GM18511 (cell line): ENCODE measurements around the gene RPP25.
"Not testable (repeated sequence)": the region's sequence is repeated elsewhere in the genome, so short reads cannot be mapped to it uniquely, and the experiment has no call there.

Experiments used
- ATAC-seq: cut with Tn5 transposase; IDR thresholded peaks from one replicate; pipeline ENCODE4 v1.9.1; 2021; ENCODE audit warnings: mild to moderate bottlenecking, moderate library complexity; ENCODE audit not compliant: unreplicated experiment

The RPP25 gene

DNA sequence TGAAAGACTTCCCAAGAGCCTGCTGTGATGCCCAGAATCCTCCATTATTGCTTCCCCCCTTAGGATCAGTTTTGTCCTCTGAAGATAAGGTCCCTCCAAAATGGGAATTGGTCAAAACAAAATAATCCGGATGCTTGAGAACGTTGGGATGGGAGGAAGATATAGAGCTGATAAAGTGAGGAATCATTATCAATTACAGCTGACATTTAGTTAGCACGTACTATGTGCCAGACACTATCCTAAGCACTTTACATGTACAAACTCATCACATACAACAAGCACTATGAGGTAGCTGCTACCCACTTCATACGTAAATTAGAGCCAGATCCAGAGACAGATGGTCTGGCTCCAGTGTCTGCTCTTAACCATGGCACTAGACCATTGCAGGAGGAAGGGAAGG, 6.6 kb upstream of the RPP25 start:
- no peak for ATAC-seq

- ATAC-seq = no peak
Observed at GRCh38 chr15:74962671-74963070, 6.1 kb upstream of the RPP25 start.

DNA sequence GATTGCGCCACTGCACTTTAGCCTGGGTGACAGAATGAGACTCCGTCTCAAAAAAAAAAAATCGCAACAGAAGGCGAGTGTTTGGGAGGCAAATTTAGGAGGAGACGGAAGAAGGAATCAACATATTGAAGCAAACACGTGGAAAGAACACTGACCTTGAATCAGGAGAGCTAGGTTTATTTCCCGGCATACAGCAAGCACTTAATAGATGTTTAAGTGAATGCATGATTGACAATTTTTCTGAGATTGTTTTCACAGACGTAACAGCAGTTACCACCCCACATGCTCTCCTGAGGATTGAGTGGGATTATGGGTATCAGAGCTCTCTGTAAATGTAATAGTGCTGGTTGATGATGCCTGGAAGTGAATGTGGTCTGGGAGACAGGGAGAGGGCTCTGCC, 5.6 kb upstream of the RPP25 start:
- no peak for ATAC-seq

- ATAC-seq = no peak
Observed at GRCh38 chr15:74961616-74962015, 5.0 kb upstream of the RPP25 start.

DNA sequence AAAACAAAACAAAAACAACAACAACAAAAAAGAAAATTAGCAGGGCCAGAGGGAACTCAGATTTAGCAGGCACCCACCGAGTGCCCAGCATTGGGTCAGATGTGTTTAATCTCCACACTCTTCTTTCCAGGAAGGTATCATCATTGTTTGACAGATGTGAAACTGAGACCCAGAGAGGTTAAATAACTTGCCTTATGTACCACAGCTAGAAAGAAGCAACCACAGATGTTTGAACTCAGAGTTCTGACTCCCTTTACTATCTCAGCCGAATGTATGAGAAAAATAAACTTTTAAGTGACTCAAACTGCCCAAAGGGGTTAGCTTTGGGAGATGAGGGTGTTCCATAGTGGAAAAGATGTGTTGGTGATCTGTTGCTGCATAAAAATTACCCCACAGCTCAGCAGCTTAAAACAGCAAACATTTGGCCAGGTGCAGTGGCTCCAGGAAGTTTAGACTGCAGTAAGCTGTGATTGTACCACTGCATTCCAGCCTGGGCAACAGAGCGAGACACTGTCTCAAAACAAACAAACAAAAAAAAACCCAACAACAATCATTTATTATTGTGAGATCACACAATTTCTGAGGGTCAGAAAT, 4.5 kb upstream of the RPP25 start:
- ATAC-seq = no peak

- no peak for ATAC-seq
Observed at GRCh38 chr15:74960286-74960685, 3.7 kb upstream of the RPP25 start.

GRCh38 chr15:74959586-74959939, 3.0 kb upstream of the RPP25 start:
- no peak for ATAC-seq

GRCh38 chr15:74958908-74959585, 2.5 kb upstream of the RPP25 start:
- ATAC-seq = no peak

- ATAC-seq = no peak
Observed at GRCh38 chr15:74958320-74958907, 1.8 kb upstream of the RPP25 start.

DNA sequence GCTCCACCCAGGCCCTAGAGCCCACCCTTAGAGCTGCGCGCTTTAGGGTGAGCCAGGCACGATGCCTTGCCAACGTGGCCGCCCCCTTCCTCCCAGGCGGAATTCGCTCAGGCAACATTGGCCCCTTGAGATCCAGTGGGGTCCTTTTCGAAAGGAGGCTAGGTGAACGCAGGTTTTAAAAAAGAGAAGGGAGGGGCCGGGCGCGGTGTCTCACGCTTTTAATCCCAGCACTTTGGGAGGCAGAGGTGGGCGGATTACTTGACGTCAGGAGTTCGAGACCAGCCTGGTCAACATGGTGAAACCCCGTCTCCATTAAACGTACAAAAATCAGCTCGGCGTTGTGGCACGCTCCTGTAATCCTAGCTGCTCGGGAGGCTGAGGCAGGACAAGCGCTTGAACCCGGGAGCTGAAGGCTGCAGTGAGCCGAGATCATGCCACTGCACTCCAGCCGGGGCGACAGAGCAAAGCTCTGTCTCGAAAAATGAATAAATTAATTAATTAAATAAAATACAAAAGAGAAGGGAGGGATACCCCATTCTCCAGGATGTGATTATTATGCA, 984 bp upstream of the RPP25 start:
- no peak for ATAC-seq

DNA sequence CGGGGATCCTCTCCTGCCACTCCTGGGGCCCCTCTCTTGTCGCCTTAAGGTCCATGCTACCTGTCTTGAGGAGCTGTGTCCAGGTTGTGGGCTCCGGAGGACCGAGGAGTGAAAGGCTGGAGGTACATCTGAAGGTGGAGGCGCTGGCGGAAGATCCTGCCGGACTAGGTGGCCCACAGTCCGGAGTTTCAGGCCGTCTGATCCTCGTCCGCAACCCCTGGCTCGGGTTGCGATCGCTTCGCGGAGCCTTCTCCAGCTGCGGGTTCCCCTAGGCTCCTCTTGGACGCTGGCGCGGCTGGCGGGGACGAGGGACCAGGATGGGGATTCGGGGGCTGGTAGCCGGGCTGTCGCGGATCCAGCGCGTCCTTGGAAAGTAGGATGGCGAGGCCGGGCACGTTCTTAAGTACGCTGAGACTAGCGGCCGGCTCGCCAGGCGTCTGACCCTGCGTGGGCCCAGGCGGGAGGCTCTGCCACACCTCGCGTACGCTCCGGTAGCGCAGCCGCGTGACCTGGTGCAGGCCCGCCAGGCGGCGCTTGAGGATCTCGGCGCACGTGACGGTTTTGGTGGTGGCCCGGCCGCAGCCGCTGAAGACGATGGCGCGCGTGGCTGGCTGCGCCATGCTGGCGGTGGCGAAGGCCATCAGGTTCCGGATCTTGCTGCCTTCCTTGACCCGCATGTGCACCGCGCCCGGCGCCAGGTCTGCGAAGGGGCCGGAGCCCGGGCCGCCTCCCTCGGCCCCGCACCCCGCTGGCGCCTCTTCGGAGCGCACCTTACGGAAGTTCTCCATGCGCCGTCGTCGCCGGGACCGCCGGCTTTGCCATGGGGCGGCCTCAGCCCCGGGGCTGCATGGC, 550 bp downstream of the RPP25 start:
- ATAC-seq = peak; percentile 56

GRCh38 chr15:74955017-74955416, 1.6 kb downstream of the RPP25 start:
- no peak for ATAC-seq

- no peak for ATAC-seq
Observed at GRCh38 chr15:74954515-74954914, 2.1 kb downstream of the RPP25 start.

DNA sequence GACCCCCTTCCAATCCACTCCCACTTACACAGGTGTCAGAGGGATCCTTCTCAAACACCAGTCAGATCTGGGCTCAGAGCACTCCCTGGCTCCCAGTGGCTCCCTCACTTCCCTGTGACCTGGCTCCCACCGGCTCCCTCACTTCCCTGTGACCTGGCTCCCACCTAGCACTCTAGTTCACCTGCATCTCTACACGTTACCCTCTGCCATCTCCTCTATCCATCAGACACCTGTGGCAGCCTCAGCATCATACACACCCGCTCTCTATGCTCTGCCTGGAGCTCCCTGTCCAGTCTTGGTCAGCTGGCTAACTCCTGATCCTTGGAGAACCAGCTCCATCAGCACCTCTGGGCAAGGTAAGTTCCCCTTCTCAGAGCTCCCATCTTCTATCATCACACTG, 5.6 kb downstream of the RPP25 start:
- no peak for ATAC-seq

- no peak for ATAC-seq
Observed at GRCh38 chr15:74950078-74950908, 6.3 kb downstream of the RPP25 start.

DNA sequence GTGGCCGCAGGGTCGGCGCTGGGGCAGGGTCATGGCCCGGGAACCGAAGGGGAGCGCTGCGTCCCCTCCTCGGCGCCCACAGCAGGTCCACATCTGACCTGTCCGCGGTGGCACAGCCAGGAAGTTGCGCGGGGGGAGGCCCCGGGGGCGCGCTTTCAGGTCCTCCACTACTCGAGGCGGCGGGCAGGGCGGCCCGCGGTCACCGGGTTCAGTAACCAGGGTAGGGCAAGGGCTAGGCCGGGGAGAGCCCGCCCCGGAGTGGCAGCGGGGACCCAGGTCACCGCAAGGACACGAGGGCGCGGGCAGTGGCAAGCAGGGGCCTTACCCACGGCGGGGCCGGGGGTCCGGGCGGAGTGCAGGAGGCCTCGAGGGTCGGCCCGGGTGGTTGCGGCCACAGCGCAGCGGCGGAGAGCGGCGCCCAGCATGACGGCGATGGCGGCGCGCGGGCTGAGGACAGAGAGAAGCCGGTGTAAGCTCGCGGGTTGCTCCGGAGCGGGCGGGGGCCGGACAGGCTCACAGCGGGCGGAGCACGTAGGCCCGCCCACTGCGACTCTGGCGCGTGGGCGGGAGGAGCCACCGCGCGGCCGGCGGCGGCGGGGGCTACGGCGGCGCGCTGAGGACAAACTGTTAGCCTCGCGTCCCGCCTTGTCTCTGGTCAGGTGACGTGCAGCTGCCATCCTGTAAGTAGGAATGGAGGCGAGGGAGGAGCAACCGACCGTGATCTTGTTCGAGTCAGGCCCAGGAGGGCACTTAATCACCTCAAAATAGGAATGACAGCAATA, 18.8 kb downstream of the RPP25 start, which contains the start of gene COX5A:
COX5A (minus strand) TSS at position 484 of the 782 bp plus-strand sequence; CDS start at position 425, 59 bp downstream.
- peak; percentile 88 for ATAC-seq

- ATAC-seq = no peak
Observed at GRCh38 chr15:74937272-74937589, 19.3 kb downstream of the RPP25 start.

DNA sequence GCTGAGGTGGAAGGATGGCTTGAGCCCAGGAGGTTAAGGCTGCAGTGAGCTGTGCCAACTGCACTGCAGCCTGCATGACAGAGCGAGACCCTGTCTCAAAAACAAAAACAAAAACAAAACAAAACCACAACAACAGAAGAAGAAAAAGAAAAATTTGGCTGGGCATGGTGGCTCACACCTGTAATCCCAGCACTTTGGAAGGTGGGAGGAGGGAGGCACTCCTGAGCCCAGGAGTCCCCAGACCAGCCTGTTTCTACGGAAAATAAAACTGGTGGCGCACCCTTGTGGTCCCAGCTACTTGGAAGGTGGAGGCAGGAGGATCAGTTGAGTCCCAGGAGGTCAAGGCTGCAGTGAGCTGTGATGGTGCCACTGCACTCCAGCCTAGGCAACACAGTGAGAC, 21.4 kb downstream of the RPP25 start:
- not testable (repeated sequence) for ATAC-seq

DNA sequence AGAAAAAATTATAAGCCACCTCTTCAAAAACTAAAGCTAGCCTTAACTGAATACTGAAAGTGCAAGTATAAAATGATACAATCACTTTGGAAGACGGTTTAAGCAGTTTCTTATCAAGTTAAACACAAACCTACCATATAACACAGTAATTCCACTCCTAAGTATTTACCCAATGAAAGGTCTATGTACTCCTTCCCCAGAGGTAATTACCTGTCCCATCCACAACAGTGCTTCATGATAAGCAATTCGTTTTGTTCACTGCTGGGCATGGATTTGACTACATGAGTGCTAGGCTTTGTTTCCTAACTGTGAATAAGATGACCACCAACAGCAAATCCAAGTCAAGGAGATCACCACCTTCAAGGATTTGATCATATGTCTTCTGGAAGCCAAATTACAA, 23.0 kb downstream of the RPP25 start:
- ATAC-seq = no peak

DNA sequence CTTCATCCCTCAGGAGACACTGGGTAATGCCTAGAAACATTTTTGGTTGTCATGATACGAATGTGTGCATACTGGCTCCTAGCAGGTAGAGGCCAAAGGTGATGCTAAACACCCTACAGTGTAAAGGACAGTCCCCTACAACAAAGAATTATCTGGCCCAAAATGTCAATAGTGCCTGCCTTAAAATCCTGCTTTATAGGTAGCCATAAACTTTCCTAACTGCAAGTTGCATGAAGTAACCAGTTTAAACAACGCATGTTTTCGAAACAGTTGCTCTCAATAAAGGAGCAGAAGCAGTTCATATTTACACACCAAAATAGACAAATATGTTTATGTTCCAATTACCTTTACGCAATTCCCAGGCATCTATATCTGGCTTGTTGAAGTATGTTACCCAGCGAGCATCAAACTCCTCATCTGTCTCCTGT, 27.8 kb downstream of the RPP25 start:
- no peak for ATAC-seq
